Transverse colon (tissue), 4 donors: ENCODE data around the gene MMEL1. TPM values are rescaled to one million over a fixed set of nuclear protein-coding genes. Genes with fewer than 3 reads are reported as not detected.

ENCODE experiments used
- DNase-seq: peaks from one replicate; pipeline ENCODE4 v3.0.0-alpha.2; 2019
- H3K27ac ChIP-seq, 4 donors: fragments of 200-600 bp; sonication (generic); 2 replicates each; pipeline ENCODE4 v1.5.1; 2016 to 2018; ENCODE audit warnings: inconsistent platforms in 4 of 4
- H3K27me3 ChIP-seq: fragments of 200-600 bp; sonication (generic); 2 replicates; pipeline ENCODE4 v1.5.1; 2017; ENCODE audit warnings: inconsistent platforms
- H3K36me3 ChIP-seq, 4 donors: fragments of 200-600 bp; sonication (generic); 2 replicates each; pipeline ENCODE4 v1.5.1; 2017 to 2019; ENCODE audit warnings: inconsistent platforms in 4 of 4
- H3K4me1 ChIP-seq, 4 donors: fragments of 200-600 bp; sonication (generic); 2 replicates each; pipeline ENCODE4 v1.5.1; 2017 to 2020; ENCODE audit warnings: inconsistent platforms in 4 of 4
- H3K4me3 ChIP-seq, 4 donors: fragments of 200-600 bp; sonication (generic); 1 replicate in 1 of 4; 2 replicates in 3 of 4; pipeline versions ENCODE4 v1.5.1 to v1.6.1; 2017 to 2019; ENCODE audit warnings: inconsistent platforms in 4 of 4
- H3K9me3 ChIP-seq, 2 donors: fragments of 200-600 bp; sonication (generic); 2 replicates each; pipeline ENCODE4 v1.5.1; 2017 to 2019; ENCODE audit warnings: inconsistent platforms in 2 of 2
- CTCF ChIP-seq, 5 experiments: fragments of 200-600 bp in 3 of 5; fragments of 450-650 bp in 2 of 5; sonication (generic) in 3 of 5; IDR thresholded peaks; 1 replicate in 2 of 5; 2 replicates in 3 of 5; pipeline ENCODE4 v1.5.1; 2016 to 2017; ENCODE audit warnings: antibody characterized with exemption in 5 of 5, inconsistent platforms in 3 of 5, mild to moderate bottlenecking in 2 of 5, moderate library complexity in 1 of 5
- EP300 ChIP-seq: sonication (generic); formaldehyde crosslinking; IDR thresholded peaks from one replicate; pipeline ENCODE4 v1.6.1; 2017; ENCODE audit warnings: antibody characterized with exemption, low read depth
- POLR2A ChIP-seq: fragments of 450-650 bp; IDR thresholded peaks from one replicate; pipeline ENCODE4 v1.6.1; 2016; ENCODE audit warnings: antibody characterized with exemption, mild to moderate bottlenecking, moderate library complexity
- POLR2AphosphoS5 ChIP-seq, 3 donors: sonication (generic); formaldehyde crosslinking; IDR thresholded peaks; one replicate each; pipeline ENCODE4 v1.6.1; 2016; ENCODE audit warnings: antibody characterized with exemption in 3 of 3
- WGBS, 2 donors: methylation state at CpG; one replicate each; pipeline ENCODE4 v1.1.5; 2018; ENCODE audit warnings: low coverage in 1 of 2; 5-methylcytosine and 5-hydroxymethylcytosine counted together
- in situ Hi-C, 4 donors: fragments of 200-750 bp; cut with MboI; loops; one replicate each; pipeline versions ENCODE4 v1.15.0 to v1.15.1; 2017; ENCODE audit warnings: low sequenced_read_pairs in 3 of 4, low pct_ligation_motif_present in 1 of 4, low pct_unique_long_range_greater_than_20kb in 1 of 4
- intact Hi-C: fragments of 100-400 bp; cut with DNase I; formaldehyde crosslinking; loops from one replicate; pipeline ENCODE4 v1.15.1; 2023; ENCODE audit warnings: low total_unique reads
- total RNA-seq, 4 donors: library from RNA; depleted of rRNA; stranded (reverse); fragments of >200 nt; gene quantifications; one replicate each; pipeline ENCODE4 v1.1.0, GENCODE V29; 2016

The MMEL1 gene
- total RNA-seq, 4 donors from 2014 or later: 10.5 to 16.7 (median 12.4) TPM; not detected in 1

- no peak overlapping the region for H3K27ac ChIP-seq
- no peak for DNase-seq
- WGBS, 2 donors: 57% methylated on average over 8 of the region's 8 CpGs; no CpG with 5 or more reads in 1 of the 2 donors
- in situ Hi-C loops: loop anchor here in 1 of 4 donors (25.0 kb wide), 1 partner anchor 222 kb away; the partner anchor contains the start of gene PEX10
- peaks cover 63% of the 10 kb centered on the region for H3K27me3 ChIP-seq
- intact Hi-C loops: no loop called here
- no peak overlapping the region for H3K4me3 ChIP-seq
- H3K4me1 ChIP-seq: peaks cover 3 to 20% (median 16%) of the 10 kb centered on the region in 4 donors
- no peak for TF ChIP-seq EP300
- no peak for TF ChIP-seq POLR2A
- TF ChIP-seq POLR2AphosphoS5 (IDR thresholded peaks at IDR 0.05): no peak
- no peak for TF ChIP-seq CTCF (IDR thresholded peaks at IDR 0.05)
- H3K9me3 ChIP-seq: peaks cover 0 to 5% of the 10 kb centered on the region in 2 donors
- H3K36me3 ChIP-seq: no peaks in the 10 kb centered on the region
These were observed 1.2 kb upstream of the MMEL1 start for GRCh38 chr1:2633936-2634491.

GRCh38 chr1:2633366-2633935, 635 bp upstream of the MMEL1 start:
- intact Hi-C loops (no loop called here), in situ Hi-C loops (loop anchor here in 1 of 4 donors (25.0 kb wide), 1 partner anchor 221 kb away; the partner anchor contains the start of gene PEX10)
- TF ChIP-seq CTCF (IDR thresholded peaks at IDR 0.05) (no peak), POLR2AphosphoS5 (IDR thresholded peaks at IDR 0.05) (no peak), POLR2A (no peak), EP300 (no peak)
- Histone ChIP-seq H3K27me3 (peaks cover 69% of the 10 kb centered on the region), H3K36me3 (no peaks in the 10 kb centered on the region), H3K4me3 (no peak overlapping the region), H3K9me3 (peaks cover 0 to 5% of the 10 kb centered on the region in 2 donors), H3K27ac (no peak overlapping the region), H3K4me1 (peaks cover 3 to 23% (median 18%) of the 10 kb centered on the region in 4 donors)
- DNase-seq: no peak
- 64 to 90% methylated on average over 2 to 8 of the region's 12 CpGs for WGBS, 2 donors

GRCh38 chr1:2632051-2632430, 775 bp downstream of the MMEL1 start:
- peaks cover 79% of the 10 kb centered on the region for H3K27me3 ChIP-seq
- WGBS, 2 donors: 63% methylated on average over 8 of the region's 8 CpGs; no CpG with 5 or more reads in 1 of the 2 donors
- peaks cover 3 to 24% (median 18%) of the 10 kb centered on the region in 4 donors for H3K4me1 ChIP-seq
- in situ Hi-C loops (loop anchor here in 1 of 4 donors (25.0 kb wide), 1 partner anchor 220 kb away; the partner anchor contains the start of gene PEX10), intact Hi-C loops (no loop called here)
- H3K27ac ChIP-seq: no peak overlapping the region
- no peaks in the 10 kb centered on the region for H3K36me3 ChIP-seq
- H3K4me3 ChIP-seq: no peak overlapping the region
- TF ChIP-seq POLR2AphosphoS5 (IDR thresholded peaks at IDR 0.05): no peak
- TF ChIP-seq CTCF (IDR thresholded peaks at IDR 0.05): no peak
- no peak for TF ChIP-seq POLR2A
- TF ChIP-seq EP300: no peak
- peaks cover 0 to 5% of the 10 kb centered on the region in 2 donors for H3K9me3 ChIP-seq
- DNase-seq: no peak

- in situ Hi-C loops (loop anchor here in 1 of 4 donors (25.0 kb wide), 1 partner anchor 219 kb away; the partner anchor contains the start of gene PEX10), intact Hi-C loops (no loop called here)
- Histone ChIP-seq H3K27me3 (peaks cover 79% of the 10 kb centered on the region), H3K4me3 (no peak overlapping the region), H3K36me3 (no peaks in the 10 kb centered on the region), H3K9me3 (no peaks in the 10 kb centered on the region), H3K4me1 (peaks cover 3 to 24% (median 18%) of the 10 kb centered on the region in 4 donors), H3K27ac (no peak overlapping the region)
- peak; percentile 78 for DNase-seq
- WGBS, 2 donors: 40 to 46% methylated on average over 2 to 24 of the region's 24 CpGs
- TF ChIP-seq EP300: no peak
- TF ChIP-seq POLR2A: no peak
- TF ChIP-seq CTCF (IDR thresholded peaks at IDR 0.05): no peak
- no peak for TF ChIP-seq POLR2AphosphoS5 (IDR thresholded peaks at IDR 0.05)
These were observed 1.4 kb downstream of the MMEL1 start for GRCh38 chr1:2631136-2632050.
